ENCODE measurements around the gene CRYL1.

DNA sequence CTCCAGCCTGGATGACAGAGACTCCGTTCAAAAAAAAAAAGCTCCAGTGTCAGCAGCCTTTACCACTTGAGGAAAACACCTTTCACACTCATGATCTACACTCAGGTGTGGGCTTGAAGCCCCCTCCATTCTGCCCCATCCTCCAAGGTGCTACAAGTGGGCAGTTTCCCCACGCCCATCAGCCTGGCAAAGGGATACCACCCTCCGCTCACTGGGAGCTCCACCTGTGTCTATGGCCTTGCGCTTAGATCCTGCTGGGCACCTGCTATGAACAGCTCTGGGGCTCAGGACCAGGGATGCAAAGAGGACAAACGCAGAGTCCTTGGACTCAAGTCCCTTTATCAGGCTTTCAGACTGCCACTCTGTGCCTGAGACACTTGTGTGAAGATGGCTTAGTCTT is 127.8 kb downstream of the CRYL1 start:
- no peak for TF ChIP-seq POLR2A (IDR thresholded peaks at IDR 0.05)
- TF ChIP-seq, protein P1, sequence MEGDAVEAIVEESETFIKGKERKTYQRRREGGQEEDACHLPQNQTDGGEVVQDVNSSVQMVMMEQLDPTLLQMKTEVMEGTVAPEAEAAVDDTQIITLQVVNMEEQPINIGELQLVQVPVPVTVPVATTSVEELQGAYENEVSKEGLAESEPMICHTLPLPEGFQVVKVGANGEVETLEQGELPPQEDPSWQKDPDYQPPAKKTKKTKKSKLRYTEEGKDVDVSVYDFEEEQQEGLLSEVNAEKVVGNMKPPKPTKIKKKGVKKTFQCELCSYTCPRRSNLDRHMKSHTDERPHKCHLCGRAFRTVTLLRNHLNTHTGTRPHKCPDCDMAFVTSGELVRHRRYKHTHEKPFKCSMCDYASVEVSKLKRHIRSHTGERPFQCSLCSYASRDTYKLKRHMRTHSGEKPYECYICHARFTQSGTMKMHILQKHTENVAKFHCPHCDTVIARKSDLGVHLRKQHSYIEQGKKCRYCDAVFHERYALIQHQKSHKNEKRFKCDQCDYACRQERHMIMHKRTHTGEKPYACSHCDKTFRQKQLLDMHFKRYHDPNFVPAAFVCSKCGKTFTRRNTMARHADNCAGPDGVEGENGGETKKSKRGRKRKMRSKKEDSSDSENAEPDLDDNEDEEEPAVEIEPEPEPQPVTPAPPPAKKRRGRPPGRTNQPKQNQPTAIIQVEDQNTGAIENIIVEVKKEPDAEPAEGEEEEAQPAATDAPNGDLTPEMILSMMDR (IDR thresholded peaks at IDR 0.05) = no peak
- TF ChIP-seq EP300 (IDR thresholded peaks at IDR 0.05) = no peak
